ENCODE measurements around the gene ZNF860.

- TF ChIP-seq, protein P1, sequence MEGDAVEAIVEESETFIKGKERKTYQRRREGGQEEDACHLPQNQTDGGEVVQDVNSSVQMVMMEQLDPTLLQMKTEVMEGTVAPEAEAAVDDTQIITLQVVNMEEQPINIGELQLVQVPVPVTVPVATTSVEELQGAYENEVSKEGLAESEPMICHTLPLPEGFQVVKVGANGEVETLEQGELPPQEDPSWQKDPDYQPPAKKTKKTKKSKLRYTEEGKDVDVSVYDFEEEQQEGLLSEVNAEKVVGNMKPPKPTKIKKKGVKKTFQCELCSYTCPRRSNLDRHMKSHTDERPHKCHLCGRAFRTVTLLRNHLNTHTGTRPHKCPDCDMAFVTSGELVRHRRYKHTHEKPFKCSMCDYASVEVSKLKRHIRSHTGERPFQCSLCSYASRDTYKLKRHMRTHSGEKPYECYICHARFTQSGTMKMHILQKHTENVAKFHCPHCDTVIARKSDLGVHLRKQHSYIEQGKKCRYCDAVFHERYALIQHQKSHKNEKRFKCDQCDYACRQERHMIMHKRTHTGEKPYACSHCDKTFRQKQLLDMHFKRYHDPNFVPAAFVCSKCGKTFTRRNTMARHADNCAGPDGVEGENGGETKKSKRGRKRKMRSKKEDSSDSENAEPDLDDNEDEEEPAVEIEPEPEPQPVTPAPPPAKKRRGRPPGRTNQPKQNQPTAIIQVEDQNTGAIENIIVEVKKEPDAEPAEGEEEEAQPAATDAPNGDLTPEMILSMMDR (conservative IDR thresholded peaks at IDR 0.05; ENCODE audit: low read depth, low read length), result no peak
- TF ChIP-seq POLR2A (IDR thresholded peaks at IDR 0.05; ENCODE audit: low read depth, low read length) (no peak), MAFK (IDR thresholded peaks at IDR 0.05; ENCODE audit: low read depth, low read length) (no peak), RFX5 (IDR thresholded peaks at IDR 0.05; ENCODE audit: low read depth, low read length) (no peak), RAD21 (IDR thresholded peaks at IDR 0.05; ENCODE audit: low read length) (no peak), MAZ (IDR thresholded peaks at IDR 0.05; ENCODE audit: borderline replicate concordance, low read depth, low read length) (no peak), MXI1 (IDR thresholded peaks at IDR 0.05; ENCODE audit: borderline replicate concordance, low read depth, low read length) (no peak), BHLHE40 (IDR thresholded peaks at IDR 0.05; ENCODE audit: low read depth, low read length) (no peak)
Measured at GRCh38 chr3:31948280-31948679, 33.3 kb upstream of the ZNF860 start.

All from IMR-90 (cell line).